MV-4-11 (cell line): ENCODE data around the gene FAM167B.
"Not testable (repeated sequence)": the region's sequence is repeated elsewhere in the genome, so short reads cannot be mapped to it uniquely, and the experiment has no call there.

Experiments used
- DNase-seq: peaks from one replicate; lab custom pipeline; 2025; lab: John Stamatoyannopoulos, UW

The FAM167B gene

GRCh38 chr1:32263236-32263593 lies 16.2 kb downstream of the FAM167B start:
- not testable (repeated sequence) for DNase-seq

GRCh38 chr1:32263744-32264143 lies 16.7 kb downstream of the FAM167B start:
- DNase-seq = no peak

- DNase-seq = no peak
Observed at GRCh38 chr1:32265846-32266245, 18.8 kb downstream of the FAM167B start.

- no peak for DNase-seq
Observed at GRCh38 chr1:32266921-32267591, 20.0 kb downstream of the FAM167B start.

- DNase-seq = no peak
Observed at GRCh38 chr1:32269744-32270143, 22.7 kb downstream of the FAM167B start.

- no peak for DNase-seq
Observed at GRCh38 chr1:32272557-32273390, 25.8 kb downstream of the FAM167B start.

- no peak for DNase-seq
Observed at GRCh38 chr1:32273391-32274208, 26.6 kb downstream of the FAM167B start.

- DNase-seq = no peak
Observed at GRCh38 chr1:32274646-32275340, 27.8 kb downstream of the FAM167B start.

- DNase-seq = no peak
Observed at GRCh38 chr1:32275424-32275823, 28.4 kb downstream of the FAM167B start.

- DNase-seq = no peak
Observed at GRCh38 chr1:32276032-32276782, 29.2 kb downstream of the FAM167B start.

- DNase-seq = not testable (repeated sequence)
Observed at GRCh38 chr1:32284777-32285176, 37.8 kb downstream of the FAM167B start.

GRCh38 chr1:32285658-32286057 lies 38.6 kb downstream of the FAM167B start:
- DNase-seq = no peak

GRCh38 chr1:32286763-32287162 lies 39.7 kb downstream of the FAM167B start:
- no peak for DNase-seq

- no peak for DNase-seq
Observed at GRCh38 chr1:32289256-32289655, 42.2 kb downstream of the FAM167B start.

- no peak for DNase-seq
Observed at GRCh38 chr1:32291145-32291707, 44.2 kb downstream of the FAM167B start.

GRCh38 chr1:32291708-32292538 lies 44.9 kb downstream of the FAM167B start, which contains the start of gene HDAC1:
HDAC1 (plus strand) TSS chr1:32292083; CDS start chr1:32292170, 87 bp downstream.
- DNase-seq = peak; percentile 96

- not testable (repeated sequence) for DNase-seq
Observed at GRCh38 chr1:32298211-32298610, 51.2 kb downstream of the FAM167B start.
